ENCODE data around the gene EED. TPM values are rescaled to one million over a fixed set of nuclear protein-coding genes. Genes with fewer than 3 reads are reported as not detected.

EED gene
- total RNA-seq, 1 experiment from 2014 or later = 25.2 TPM

DNA sequence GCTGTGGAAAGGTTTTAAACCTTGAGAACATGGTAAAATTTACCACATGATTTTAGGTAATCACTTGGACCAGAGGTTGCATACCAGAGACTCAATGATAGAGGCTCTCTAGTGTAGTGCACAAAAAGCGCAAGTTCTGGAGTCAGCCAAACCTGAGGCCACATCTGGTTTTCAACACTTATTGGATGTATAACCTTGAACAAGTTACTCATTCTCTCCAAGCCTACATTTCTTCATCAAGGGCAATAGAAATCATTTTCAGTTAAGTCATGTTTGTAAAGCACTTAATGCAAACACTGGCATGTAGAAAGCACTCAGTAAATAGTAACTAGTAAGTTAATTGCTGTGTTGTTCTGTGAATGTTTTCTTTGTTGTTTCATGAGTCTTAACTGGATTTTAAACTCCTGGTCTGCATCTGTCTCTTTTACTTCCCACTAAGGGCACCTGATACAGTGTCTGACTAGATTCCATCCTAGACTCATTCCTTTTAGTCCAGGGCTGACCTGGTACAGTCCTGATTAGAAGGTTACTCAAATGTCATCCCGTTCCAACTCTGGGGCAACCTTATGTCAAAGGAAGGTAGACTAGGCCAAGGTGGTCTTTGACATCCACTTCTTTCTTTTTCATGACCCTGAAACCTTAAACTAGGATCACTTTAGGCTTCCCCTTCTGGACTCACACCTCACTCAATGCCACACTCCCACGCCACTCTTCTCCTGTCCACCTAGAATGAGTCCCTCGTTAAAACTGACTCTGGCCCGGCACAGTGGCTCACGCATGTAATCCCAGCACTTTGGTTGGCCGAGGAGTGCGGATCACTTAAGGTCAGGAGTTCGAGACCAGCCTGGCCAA, 34.5 kb upstream of the EED start:
- Histone ChIP-seq H3K27me3 (ENCODE audit: insufficient read depth, low read length) (no peaks in the 10 kb centered on the region), H3K9ac (ENCODE audit: low read length) (no peak overlapping the region), H3K4me1 (ENCODE audit: control insufficient read depth in 1 of 2, insufficient read depth in 2 of 2, low read length in 2 of 2) (peaks cover 0 to 4% of the 10 kb centered on the region in 2 experiments; a peak in 1 of 4 replicates), H3K9me3 (ENCODE audit: control insufficient read depth in 1 of 2, insufficient read depth in 1 of 2, low read depth in 1 of 2, low read length in 2 of 2) (no peaks in the 10 kb centered on the region), H3K36me3 (ENCODE audit: control insufficient read depth in 1 of 2, insufficient read depth in 2 of 2, low read length in 2 of 2) (no peaks in the 10 kb centered on the region), H3K9me2 (ENCODE audit: insufficient read depth) (no peaks in the 10 kb centered on the region), H3K79me2 (ENCODE audit: insufficient read depth, low read length) (no peaks in the 10 kb centered on the region), H3K4me2 (ENCODE audit: low read length) (no peak overlapping the region), H2AFZ (ENCODE audit: low read depth, low read length, poor library complexity, severe bottlenecking) (no peak overlapping the region), H4K20me1 (ENCODE audit: insufficient read depth) (no peaks in the 10 kb centered on the region), H3K4me3 (replicated peaks in 1 of 2; ENCODE audit: low read depth in 1 of 2, low read length in 2 of 2) (no peak overlapping the region), H3K27ac (ENCODE audit: low read depth, low read length) (no peak overlapping the region)
- ChIA-PET CTCF (interaction anchor here (1.0 kb wide), 1 partner anchor 16 kb away, joined by 4 read pairs; no protein-coding TSS in a partner anchor), RAD21 (ENCODE audit: low non-redundant PET in 1 of 2, low total read pairs in 2 of 2, uncharacterized antibody in 2 of 2, unreplicated experiment in 2 of 2) (no interaction called here), POLR2A (no interaction called here)
- TF ChIP-seq SP1 (IDR thresholded peaks at IDR 0.05; ENCODE audit: low read depth) (no peak), EZH2phosphoT487 (IDR thresholded peaks at IDR 0.05; ENCODE audit: borderline replicate concordance) (no peak), ZFX (IDR thresholded peaks at IDR 0.05) (no peak), FOSL1 (IDR thresholded peaks at IDR 0.05; ENCODE audit: low read depth) (no peak), SRF (IDR thresholded peaks at IDR 0.05; ENCODE audit: low read depth) (no peak), POLR2A (IDR thresholded peaks at IDR 0.05; ENCODE audit: borderline replicate concordance, extremely low read depth, insufficient read depth, insufficient read length) (no peak), JUND (IDR thresholded peaks at IDR 0.05) (no peak), YY1 (IDR thresholded peaks at IDR 0.05; ENCODE audit: extremely low read depth, insufficient replicate concordance, low read depth, low read length) (no peak), POLR2AphosphoS5 (IDR thresholded peaks at IDR 0.05; ENCODE audit: low read depth, low read length) (no peak), CEBPB (IDR thresholded peaks at IDR 0.05; ENCODE audit: low read depth) (no peak), RAD21 (IDR thresholded peaks at IDR 0.05; ENCODE audit: low read depth) (no peak), CBX3 (IDR thresholded peaks at IDR 0.05; ENCODE audit: low read depth) (no peak), ZNF274 (IDR thresholded peaks at IDR 0.05; ENCODE audit: low read depth, low read length) (no peak)
- TF ChIP-seq, protein P1, sequence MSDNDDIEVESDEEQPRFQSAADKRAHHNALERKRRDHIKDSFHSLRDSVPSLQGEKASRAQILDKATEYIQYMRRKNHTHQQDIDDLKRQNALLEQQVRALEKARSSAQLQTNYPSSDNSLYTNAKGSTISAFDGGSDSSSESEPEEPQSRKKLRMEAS (IDR thresholded peaks at IDR 0.05) = no peak
- TF ChIP-seq, protein P2, sequence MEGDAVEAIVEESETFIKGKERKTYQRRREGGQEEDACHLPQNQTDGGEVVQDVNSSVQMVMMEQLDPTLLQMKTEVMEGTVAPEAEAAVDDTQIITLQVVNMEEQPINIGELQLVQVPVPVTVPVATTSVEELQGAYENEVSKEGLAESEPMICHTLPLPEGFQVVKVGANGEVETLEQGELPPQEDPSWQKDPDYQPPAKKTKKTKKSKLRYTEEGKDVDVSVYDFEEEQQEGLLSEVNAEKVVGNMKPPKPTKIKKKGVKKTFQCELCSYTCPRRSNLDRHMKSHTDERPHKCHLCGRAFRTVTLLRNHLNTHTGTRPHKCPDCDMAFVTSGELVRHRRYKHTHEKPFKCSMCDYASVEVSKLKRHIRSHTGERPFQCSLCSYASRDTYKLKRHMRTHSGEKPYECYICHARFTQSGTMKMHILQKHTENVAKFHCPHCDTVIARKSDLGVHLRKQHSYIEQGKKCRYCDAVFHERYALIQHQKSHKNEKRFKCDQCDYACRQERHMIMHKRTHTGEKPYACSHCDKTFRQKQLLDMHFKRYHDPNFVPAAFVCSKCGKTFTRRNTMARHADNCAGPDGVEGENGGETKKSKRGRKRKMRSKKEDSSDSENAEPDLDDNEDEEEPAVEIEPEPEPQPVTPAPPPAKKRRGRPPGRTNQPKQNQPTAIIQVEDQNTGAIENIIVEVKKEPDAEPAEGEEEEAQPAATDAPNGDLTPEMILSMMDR (IDR thresholded peaks at IDR 0.05 in 2 of 3, conservative IDR thresholded peaks at IDR 0.05 in 1 of 3; ENCODE audit: borderline replicate concordance in 1 of 3, insufficient read depth in 1 of 3, low read depth in 2 of 3, low read length in 2 of 3) = no peak
- TF ChIP-seq, protein P3, sequence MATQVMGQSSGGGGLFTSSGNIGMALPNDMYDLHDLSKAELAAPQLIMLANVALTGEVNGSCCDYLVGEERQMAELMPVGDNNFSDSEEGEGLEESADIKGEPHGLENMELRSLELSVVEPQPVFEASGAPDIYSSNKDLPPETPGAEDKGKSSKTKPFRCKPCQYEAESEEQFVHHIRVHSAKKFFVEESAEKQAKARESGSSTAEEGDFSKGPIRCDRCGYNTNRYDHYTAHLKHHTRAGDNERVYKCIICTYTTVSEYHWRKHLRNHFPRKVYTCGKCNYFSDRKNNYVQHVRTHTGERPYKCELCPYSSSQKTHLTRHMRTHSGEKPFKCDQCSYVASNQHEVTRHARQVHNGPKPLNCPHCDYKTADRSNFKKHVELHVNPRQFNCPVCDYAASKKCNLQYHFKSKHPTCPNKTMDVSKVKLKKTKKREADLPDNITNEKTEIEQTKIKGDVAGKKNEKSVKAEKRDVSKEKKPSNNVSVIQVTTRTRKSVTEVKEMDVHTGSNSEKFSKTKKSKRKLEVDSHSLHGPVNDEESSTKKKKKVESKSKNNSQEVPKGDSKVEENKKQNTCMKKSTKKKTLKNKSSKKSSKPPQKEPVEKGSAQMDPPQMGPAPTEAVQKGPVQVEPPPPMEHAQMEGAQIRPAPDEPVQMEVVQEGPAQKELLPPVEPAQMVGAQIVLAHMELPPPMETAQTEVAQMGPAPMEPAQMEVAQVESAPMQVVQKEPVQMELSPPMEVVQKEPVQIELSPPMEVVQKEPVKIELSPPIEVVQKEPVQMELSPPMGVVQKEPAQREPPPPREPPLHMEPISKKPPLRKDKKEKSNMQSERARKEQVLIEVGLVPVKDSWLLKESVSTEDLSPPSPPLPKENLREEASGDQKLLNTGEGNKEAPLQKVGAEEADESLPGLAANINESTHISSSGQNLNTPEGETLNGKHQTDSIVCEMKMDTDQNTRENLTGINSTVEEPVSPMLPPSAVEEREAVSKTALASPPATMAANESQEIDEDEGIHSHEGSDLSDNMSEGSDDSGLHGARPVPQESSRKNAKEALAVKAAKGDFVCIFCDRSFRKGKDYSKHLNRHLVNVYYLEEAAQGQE (IDR thresholded peaks at IDR 0.05; ENCODE audit: low read depth) = no peak
- no TSS peak for BruUV-seq (replicated peaks)
- no peak for DNase-seq (ENCODE audit: low read depth, low spot score)
- ATAC-seq = no peak
- intact Hi-C loops (cut with micrococcal nuclease) = no loop called here

All from HCT116 (cell line).